ENCODE measurements around the gene FMN1.

DNA sequence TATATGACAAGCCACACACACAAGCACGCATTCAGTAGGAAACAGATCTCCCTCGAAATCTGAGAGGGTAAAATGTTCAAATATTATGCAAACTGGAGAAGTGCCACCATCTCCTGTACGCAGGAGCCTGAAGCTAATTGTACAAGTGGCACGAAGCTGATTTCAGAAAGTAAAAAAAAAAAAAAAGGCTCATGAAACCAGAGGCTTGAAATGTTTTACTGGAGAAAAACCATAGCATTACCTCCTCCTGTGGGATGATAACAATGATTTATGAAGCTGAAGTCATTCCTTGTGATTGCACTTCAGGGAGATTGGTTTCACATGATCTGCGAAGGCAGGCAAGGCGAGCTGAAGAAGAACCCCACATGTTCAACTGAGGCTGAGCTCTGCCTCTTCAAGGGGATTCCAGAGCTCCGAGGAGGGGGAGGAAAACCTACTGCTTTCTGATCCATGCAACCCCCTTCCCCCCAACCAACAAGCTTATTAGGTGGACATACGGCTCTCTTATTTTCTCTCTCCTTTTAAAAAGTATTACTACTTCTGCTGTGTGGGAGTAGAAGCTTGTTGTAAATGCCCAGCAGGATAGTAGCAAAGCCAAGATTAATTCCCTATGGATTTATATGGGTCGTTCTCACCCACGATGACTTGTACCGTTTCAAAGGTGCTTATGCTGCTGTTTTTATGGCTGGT lies 375.6 kb downstream of the FMN1 start:
- TF ChIP-seq, protein P1, sequence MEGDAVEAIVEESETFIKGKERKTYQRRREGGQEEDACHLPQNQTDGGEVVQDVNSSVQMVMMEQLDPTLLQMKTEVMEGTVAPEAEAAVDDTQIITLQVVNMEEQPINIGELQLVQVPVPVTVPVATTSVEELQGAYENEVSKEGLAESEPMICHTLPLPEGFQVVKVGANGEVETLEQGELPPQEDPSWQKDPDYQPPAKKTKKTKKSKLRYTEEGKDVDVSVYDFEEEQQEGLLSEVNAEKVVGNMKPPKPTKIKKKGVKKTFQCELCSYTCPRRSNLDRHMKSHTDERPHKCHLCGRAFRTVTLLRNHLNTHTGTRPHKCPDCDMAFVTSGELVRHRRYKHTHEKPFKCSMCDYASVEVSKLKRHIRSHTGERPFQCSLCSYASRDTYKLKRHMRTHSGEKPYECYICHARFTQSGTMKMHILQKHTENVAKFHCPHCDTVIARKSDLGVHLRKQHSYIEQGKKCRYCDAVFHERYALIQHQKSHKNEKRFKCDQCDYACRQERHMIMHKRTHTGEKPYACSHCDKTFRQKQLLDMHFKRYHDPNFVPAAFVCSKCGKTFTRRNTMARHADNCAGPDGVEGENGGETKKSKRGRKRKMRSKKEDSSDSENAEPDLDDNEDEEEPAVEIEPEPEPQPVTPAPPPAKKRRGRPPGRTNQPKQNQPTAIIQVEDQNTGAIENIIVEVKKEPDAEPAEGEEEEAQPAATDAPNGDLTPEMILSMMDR (conservative IDR thresholded peaks at IDR 0.05), result no peak
- no peak for TF ChIP-seq ZFX (IDR thresholded peaks at IDR 0.05)

All from C4-2B (cell line).